A549 treated with Mapracorat at 1 μM for 4 hours (cell line): ENCODE measurements around the gene ZNF714. TPM values are rescaled to one million over a fixed set of nuclear protein-coding genes. Genes with fewer than 3 reads are reported as not detected.

ENCODE experiments used
- total RNA-seq: library from RNA; stranded (reverse); fragments of 200-300 nt; extraction: Qiagen RNA extraction; gene quantifications from 5 replicates; pipeline ENCODE4 v1.2.3, GENCODE V29; 2022

ZNF714 gene
- 2.1 to 3.7 TPM (median 2.2 TPM) in 5 replicates for total RNA-seq

DNA sequence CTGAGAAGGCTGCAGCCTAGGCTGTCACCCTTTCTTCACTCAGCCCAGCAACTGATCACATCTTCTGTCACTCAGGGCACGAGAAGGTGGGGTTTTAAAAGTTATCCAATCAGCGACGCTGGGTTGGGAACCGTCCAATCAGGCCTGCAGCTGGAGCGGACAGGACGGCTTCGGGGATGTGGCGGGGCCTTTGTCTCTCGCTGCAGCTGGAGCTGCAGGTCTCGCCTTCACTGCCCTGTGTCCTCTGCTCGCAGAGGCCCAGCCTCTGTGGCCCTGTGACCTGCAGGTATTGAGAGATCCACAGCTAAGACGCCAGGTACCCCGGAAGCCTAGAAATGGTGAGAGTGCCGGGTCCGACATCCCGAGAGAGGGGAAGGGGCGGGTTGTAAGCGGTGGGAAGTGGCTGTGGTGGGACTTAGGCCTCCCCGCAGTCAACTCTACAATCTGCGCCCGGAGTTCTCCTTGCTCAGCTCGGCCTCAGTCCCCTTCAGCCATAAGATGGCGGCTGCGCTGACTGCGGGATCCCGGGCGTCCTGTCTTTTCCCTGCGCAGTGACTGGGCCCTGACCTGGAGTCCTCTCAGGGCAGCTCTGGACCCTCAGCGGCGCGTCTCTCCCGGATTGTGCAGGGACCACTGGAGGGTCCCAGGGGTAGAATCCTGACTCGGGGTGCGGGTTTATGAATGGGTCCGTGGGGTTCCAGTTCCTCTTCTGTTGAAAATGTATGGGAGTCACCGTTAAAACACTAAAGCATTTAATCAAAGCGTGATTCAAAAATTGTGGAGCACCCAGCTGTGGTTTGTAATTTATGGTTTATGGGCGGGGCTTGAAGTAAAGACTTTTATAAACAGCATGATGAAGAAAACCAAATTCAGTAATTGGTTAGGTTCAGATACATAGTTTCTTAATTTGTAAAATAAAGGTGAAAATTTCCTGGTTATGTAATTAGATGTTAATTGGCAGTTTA is at the start of gene ZNF714:
TSS of gene ZNF714 (plus strand) at position 193 of the 965 bp plus-strand sequence. CDS start 16,066 bp downstream, outside the sequence.

DNA sequence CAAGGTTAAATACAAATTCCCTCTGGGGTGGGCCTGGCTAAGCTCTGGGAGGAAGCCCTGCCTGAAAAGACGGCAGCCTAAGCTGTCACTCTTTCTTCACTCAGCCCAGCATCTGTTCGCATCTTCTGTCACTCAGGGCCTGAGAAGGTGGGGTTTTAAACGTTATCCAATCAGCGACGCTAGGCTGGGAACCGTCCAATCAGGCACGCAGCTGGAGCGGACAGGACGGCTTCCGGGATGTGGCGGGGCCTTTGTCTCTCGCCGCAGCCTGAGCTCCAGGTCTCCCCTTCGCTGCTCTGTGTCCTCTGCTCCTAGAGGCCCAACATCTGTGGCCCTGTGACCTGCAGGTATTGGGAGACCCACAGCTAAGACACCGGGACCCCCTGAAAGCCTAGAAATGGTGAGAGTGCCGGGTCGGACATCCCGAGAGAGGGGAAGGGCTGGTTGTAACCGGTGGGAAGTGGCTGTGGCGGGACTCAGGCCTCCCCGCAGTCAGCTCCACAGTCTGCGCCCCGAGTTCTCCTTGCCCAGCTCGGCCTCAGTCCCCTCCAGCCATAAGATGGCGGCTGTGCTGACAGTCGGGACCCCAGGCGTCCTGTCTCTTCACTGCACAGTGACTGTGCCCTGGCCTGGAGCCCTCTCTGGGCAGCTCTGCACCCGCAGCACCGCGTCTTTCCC is 59.9 kb downstream of the ZNF714 start, which contains the start of gene ZNF431:
TSS of gene ZNF431 (plus strand) at position 254 of the 678 bp plus-strand sequence. CDS start at position 398, 144 bp downstream.

Other genes with a start within 250 kb of the ZNF714 start
- 0.19 to 0.32 TPM (median 0.26 TPM) in 4 of 5 replicates, not detected in the other for gene ZNF85, start 159.0 kb upstream of the ZNF714 start, total RNA-seq
- 1.6 to 2.6 TPM (median 1.8 TPM) in 5 replicates for gene ZNF430, start 61.5 kb upstream of the ZNF714 start, total RNA-seq
- gene ZNF431, start 59.8 kb downstream of the ZNF714 start, total RNA-seq = 2.6 to 4.5 TPM (median 3.4 TPM) in 5 replicates
- 0.87 to 1.6 TPM (median 0.97 TPM) in 5 replicates for gene ZNF708, start 247.2 kb downstream of the ZNF714 start, total RNA-seq